ENCODE results near the gene NDUFA13. TPM values are rescaled to one million over a fixed set of nuclear protein-coding genes. Genes with fewer than 3 reads are reported as not detected.

NDUFA13 gene
- total RNA-seq, 1 experiment from 2014 or later, result 203 TPM

- POLR2A ChIA-PET (ENCODE audit: unreplicated experiment), result no interaction called here
- Histone ChIP-seq H3K36me3 (ENCODE audit: low read depth) (no peaks in the 10 kb centered on the region), H2AFZ (no peak overlapping the region), H3K4me3 (no peak overlapping the region), H3K9me3 (ENCODE audit: insufficient read depth, low read depth) (no peaks in the 10 kb centered on the region), H3F3A (ENCODE audit: insufficient read depth, low read depth) (peaks cover 47% of the 10 kb centered on the region), H3K27ac (no peak overlapping the region), H3K27me3 (ENCODE audit: insufficient read depth, low read depth) (no peaks in the 10 kb centered on the region), H4K20me1 (ENCODE audit: insufficient read depth) (peaks cover 5% of the 10 kb centered on the region; the same call in 1 of the 2 replicates), H3K4me2 (0 out of 2 replicates have a peak overlapping the region, but pooled peaks have one; percentile 31), H3K4me1 (replicated peaks; ENCODE audit: insufficient read depth) (no peaks in the 10 kb centered on the region), H3K79me2 (ENCODE audit: low read depth) (no peaks in the 10 kb centered on the region), H3K9me2 (ENCODE audit: insufficient read depth) (no peaks in the 10 kb centered on the region)
- intact Hi-C loops (cut with micrococcal nuclease; ENCODE audit: unreplicated experiment), result loop anchor here (1.0 to 10.0 kb wide), 3 partner anchors 110 to 744 kb away; partner anchors contain the start of gene GMIP
- DNase-seq, result no peak
- CTCF ChIA-PET, result interaction anchor here (0.6 to 1.9 kb wide), 3 partner anchors 20 to 43 kb away, joined by 4 to 19 read pairs (median 9); no protein-coding TSS in a partner anchor
- TF ChIP-seq EZH2 (IDR thresholded peaks at IDR 0.05; ENCODE audit: low read depth), result no peak
- TF ChIP-seq, protein P1, sequence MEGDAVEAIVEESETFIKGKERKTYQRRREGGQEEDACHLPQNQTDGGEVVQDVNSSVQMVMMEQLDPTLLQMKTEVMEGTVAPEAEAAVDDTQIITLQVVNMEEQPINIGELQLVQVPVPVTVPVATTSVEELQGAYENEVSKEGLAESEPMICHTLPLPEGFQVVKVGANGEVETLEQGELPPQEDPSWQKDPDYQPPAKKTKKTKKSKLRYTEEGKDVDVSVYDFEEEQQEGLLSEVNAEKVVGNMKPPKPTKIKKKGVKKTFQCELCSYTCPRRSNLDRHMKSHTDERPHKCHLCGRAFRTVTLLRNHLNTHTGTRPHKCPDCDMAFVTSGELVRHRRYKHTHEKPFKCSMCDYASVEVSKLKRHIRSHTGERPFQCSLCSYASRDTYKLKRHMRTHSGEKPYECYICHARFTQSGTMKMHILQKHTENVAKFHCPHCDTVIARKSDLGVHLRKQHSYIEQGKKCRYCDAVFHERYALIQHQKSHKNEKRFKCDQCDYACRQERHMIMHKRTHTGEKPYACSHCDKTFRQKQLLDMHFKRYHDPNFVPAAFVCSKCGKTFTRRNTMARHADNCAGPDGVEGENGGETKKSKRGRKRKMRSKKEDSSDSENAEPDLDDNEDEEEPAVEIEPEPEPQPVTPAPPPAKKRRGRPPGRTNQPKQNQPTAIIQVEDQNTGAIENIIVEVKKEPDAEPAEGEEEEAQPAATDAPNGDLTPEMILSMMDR (conservative IDR thresholded peaks at IDR 0.05), result no peak
- BruUV-seq (replicated peaks), result no TSS peak
These were observed 17.0 kb downstream of the NDUFA13 start for GRCh38 chr19:19532806-19533701.

DNA sequence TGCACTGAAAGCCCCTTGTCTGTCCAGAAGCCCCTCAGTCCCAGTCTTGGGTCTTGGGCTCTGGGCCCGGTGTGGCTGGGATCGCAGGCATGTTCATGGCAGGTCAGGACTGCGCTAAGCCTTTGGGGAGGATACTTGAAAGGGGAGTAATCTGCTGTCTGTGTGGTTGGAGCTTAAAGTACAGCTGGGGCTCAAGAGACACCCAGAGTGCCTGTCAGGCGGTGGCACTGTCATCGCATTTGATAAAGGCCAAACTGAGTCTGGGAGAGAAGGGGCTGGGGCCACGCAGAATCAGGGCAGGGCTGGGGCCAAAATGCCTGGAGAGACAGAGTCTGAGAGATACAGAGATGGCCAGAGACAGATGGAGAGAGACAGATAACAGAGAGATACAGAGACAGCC is 17.8 kb downstream of the NDUFA13 start:
- Histone ChIP-seq H3K4me1 (replicated peaks; ENCODE audit: insufficient read depth) (no peaks in the 10 kb centered on the region), H3K79me2 (ENCODE audit: low read depth) (no peaks in the 10 kb centered on the region), H2AFZ (no peak overlapping the region), H3K9me3 (ENCODE audit: insufficient read depth, low read depth) (no peaks in the 10 kb centered on the region), H3K9me2 (ENCODE audit: insufficient read depth) (no peaks in the 10 kb centered on the region), H4K20me1 (ENCODE audit: insufficient read depth) (peaks cover 5% of the 10 kb centered on the region; the same call in 1 of the 2 replicates), H3K36me3 (ENCODE audit: low read depth) (no peaks in the 10 kb centered on the region), H3K4me3 (no peak overlapping the region), H3K4me2 (no peak overlapping the region), H3F3A (ENCODE audit: insufficient read depth, low read depth) (peaks cover 51% of the 10 kb centered on the region), H3K27me3 (ENCODE audit: insufficient read depth, low read depth) (no peaks in the 10 kb centered on the region), H3K27ac (no peak overlapping the region)
- CTCF ChIA-PET, result no interaction called here
- TSS peak; percentile 12 for BruUV-seq (replicated peaks)
- POLR2A ChIA-PET (ENCODE audit: unreplicated experiment), result no interaction called here
- no peak for DNase-seq
- intact Hi-C loops (cut with micrococcal nuclease; ENCODE audit: unreplicated experiment), result loop anchor here (5.0 to 10.0 kb wide), 2 partner anchors 241 to 743 kb away; no protein-coding TSS in a partner anchor
- no peak for TF ChIP-seq EZH2 (IDR thresholded peaks at IDR 0.05; ENCODE audit: low read depth)
- TF ChIP-seq, protein P1 (conservative IDR thresholded peaks at IDR 0.05), result no peak

DNA sequence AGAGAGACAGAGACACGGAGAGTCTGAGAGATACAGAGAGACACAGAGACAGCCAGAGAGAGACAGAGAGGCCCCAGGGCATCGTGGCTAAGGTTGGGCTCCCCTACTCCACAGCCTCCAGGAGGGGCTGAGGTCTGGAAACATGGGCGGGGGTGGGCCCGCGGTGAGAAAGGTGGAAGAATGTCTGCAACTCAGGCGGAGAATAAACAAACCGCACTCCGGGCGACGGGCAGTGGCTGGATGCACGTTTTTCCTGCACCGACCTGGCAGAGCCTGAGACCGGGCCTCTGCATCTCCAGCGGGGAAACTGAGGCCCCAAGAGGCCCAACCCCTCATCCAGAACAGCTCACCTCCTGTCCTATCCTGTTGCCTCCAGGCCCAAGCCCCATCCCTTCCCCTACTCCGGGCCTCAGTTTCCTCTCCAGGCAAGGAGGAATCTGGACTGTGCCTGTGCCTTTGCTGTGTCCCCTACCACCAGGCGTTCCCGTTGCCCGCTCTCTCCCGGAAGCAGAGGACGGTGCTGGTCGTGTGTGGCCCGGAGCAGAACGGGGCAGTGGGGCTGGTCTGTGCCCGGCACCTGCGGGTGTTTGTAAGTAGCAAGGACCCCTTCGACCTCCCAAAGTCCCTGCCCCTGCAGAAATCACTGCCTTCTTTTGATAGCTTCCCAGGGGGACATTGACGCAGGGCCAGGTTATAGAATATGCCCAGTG is 18.7 kb downstream of the NDUFA13 start:
- intact Hi-C loops (cut with micrococcal nuclease; ENCODE audit: unreplicated experiment), result loop anchor here (5.0 to 10.0 kb wide), 2 partner anchors 240 to 743 kb away; no protein-coding TSS in a partner anchor
- no peaks in the 10 kb centered on the region for H3K9me2 ChIP-seq (ENCODE audit: insufficient read depth)
- H3K36me3 ChIP-seq (ENCODE audit: low read depth), result no peaks in the 10 kb centered on the region
- no peaks in the 10 kb centered on the region for H3K27me3 ChIP-seq (ENCODE audit: insufficient read depth, low read depth)
- no TSS peak for BruUV-seq (replicated peaks)
- TF ChIP-seq, protein P1 (conservative IDR thresholded peaks at IDR 0.05), result no peak
- TF ChIP-seq EZH2 (IDR thresholded peaks at IDR 0.05; ENCODE audit: low read depth), result no peak
- peaks cover 5% of the 10 kb centered on the region; the same call in 1 of the 2 replicates for H4K20me1 ChIP-seq (ENCODE audit: insufficient read depth)
- H3F3A ChIP-seq (ENCODE audit: insufficient read depth, low read depth), result peaks cover 57% of the 10 kb centered on the region
- H3K27ac ChIP-seq, result no peak overlapping the region
- H3K4me1 ChIP-seq (replicated peaks; ENCODE audit: insufficient read depth), result no peaks in the 10 kb centered on the region
- H2AFZ ChIP-seq, result no peak overlapping the region
- POLR2A ChIA-PET (ENCODE audit: unreplicated experiment), result no interaction called here
- no peaks in the 10 kb centered on the region for H3K79me2 ChIP-seq (ENCODE audit: low read depth)
- no peak overlapping the region for H3K4me2 ChIP-seq
- H3K4me3 ChIP-seq, result no peak overlapping the region
- H3K9me3 ChIP-seq (ENCODE audit: insufficient read depth, low read depth), result no peaks in the 10 kb centered on the region
- DNase-seq, result no peak
- CTCF ChIA-PET, result no interaction called here
